DND-41 (cell line): Measurements from ENCODE around the gene VAMP1.

Experiments used
- CTCF ChIP-seq: IDR thresholded peaks from 2 replicates; pipeline ENCODE4 v1.5.1; 2012; ENCODE audit warnings: borderline replicate concordance, low read length, moderate library complexity, mild to moderate bottlenecking; ENCODE audit not compliant: poor library complexity, severe bottlenecking; ENCODE audit errors: extremely low read depth
- EZH2 ChIP-seq: IDR thresholded peaks from 3 replicates; pipeline ENCODE4 v1.6.1; 2012; ENCODE audit warnings: borderline replicate concordance, low read depth, mild to moderate bottlenecking, moderate library complexity, low read length, inconsistent platforms; ENCODE audit not compliant: severe bottlenecking

GRCh38 chr12:6494258-6494743 lies 23.8 kb upstream of the VAMP1 start:
- no peak for TF ChIP-seq EZH2
- peak; percentile 39 for TF ChIP-seq CTCF
